Measurements from ENCODE around the gene ZDHHC18. TPM values are rescaled to one million over a fixed set of nuclear protein-coding genes. Genes with fewer than 3 reads are reported as not detected.
"Not testable (repeated sequence)": the region's sequence is repeated elsewhere in the genome, so short reads cannot be mapped to it uniquely, and the experiment has no call there.

The ZDHHC18 gene
- total RNA-seq, 4 donors from 2014 or later: 23.7 to 38.5 (median 31.4) TPM

DNA sequence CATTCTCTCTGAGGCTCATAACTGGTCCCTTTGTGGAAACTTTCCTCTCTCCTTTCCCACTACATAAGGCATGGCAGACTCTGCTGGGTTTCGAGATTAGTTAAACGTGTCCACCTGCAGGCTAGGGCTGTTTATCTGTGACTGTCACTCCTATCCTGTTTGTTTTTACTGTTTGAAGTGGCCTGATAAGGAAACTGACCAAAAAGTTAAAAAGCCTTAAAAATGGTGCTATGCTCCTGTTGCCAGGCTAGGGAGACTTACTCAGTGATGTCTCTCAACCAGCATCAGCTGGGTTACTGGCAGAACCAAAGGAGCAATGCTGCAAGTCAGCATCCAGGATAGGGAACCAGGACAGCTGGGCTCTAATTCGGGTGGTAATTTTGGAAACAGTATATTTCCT lies 34.9 kb upstream of the ZDHHC18 start:
- Histone ChIP-seq H3K27ac (no peak overlapping the region), H3K9me3 (no peaks in the 10 kb centered on the region), H3K4me3 (no peak overlapping the region), H3K4me1 (peaks cover 18% of the 10 kb centered on the region), H3K27me3 (no peaks in the 10 kb centered on the region), H3K36me3 (peaks cover 23% of the 10 kb centered on the region)
- no peak for DNase-seq (ENCODE audit: low spot score in 2 of 2)
- TF ChIP-seq EP300 (IDR thresholded peaks at IDR 0.05) (no peak), POLR2AphosphoS5 (IDR thresholded peaks at IDR 0.05) (no peak), POLR2A (IDR thresholded peaks at IDR 0.05) (no peak)
- TF ChIP-seq, protein P1, sequence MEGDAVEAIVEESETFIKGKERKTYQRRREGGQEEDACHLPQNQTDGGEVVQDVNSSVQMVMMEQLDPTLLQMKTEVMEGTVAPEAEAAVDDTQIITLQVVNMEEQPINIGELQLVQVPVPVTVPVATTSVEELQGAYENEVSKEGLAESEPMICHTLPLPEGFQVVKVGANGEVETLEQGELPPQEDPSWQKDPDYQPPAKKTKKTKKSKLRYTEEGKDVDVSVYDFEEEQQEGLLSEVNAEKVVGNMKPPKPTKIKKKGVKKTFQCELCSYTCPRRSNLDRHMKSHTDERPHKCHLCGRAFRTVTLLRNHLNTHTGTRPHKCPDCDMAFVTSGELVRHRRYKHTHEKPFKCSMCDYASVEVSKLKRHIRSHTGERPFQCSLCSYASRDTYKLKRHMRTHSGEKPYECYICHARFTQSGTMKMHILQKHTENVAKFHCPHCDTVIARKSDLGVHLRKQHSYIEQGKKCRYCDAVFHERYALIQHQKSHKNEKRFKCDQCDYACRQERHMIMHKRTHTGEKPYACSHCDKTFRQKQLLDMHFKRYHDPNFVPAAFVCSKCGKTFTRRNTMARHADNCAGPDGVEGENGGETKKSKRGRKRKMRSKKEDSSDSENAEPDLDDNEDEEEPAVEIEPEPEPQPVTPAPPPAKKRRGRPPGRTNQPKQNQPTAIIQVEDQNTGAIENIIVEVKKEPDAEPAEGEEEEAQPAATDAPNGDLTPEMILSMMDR (IDR thresholded peaks at IDR 0.05): no peak
- 72% methylated on average over 3 of the region's 3 CpGs for WGBS

DNA sequence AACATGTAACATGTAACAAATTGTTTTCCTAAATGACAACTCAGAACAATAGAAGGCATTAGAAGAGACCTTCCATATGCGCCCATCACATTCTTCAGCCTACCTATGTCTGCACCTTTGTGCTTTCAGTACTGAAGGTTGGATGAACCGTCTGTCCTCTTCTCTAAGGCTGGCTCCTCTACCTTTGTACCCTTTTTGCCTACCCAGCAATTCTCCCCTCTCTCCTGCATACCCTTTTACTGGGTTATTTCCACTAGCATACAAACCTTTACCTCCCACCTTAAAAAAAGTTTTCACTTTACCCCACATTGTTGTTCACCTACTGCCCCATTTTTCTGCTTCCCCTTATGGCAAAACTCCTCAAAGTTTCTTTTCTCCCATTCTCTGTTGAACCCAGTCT lies 33.6 kb upstream of the ZDHHC18 start:
- no peaks in the 10 kb centered on the region for H3K27me3 ChIP-seq
- no peaks in the 10 kb centered on the region for H3K9me3 ChIP-seq
- WGBS: 93% methylated on average over 2 of the region's 2 CpGs
- H3K27ac ChIP-seq: no peak overlapping the region
- no peak for TF ChIP-seq POLR2A (IDR thresholded peaks at IDR 0.05)
- TF ChIP-seq, protein P1 (IDR thresholded peaks at IDR 0.05): no peak
- no peak for TF ChIP-seq POLR2AphosphoS5 (IDR thresholded peaks at IDR 0.05)
- TF ChIP-seq EP300 (IDR thresholded peaks at IDR 0.05): no peak
- peaks cover 12% of the 10 kb centered on the region for H3K4me1 ChIP-seq
- H3K4me3 ChIP-seq: no peak overlapping the region
- peaks cover 27% of the 10 kb centered on the region for H3K36me3 ChIP-seq
- DNase-seq (ENCODE audit: low spot score in 2 of 2): no peak

DNA sequence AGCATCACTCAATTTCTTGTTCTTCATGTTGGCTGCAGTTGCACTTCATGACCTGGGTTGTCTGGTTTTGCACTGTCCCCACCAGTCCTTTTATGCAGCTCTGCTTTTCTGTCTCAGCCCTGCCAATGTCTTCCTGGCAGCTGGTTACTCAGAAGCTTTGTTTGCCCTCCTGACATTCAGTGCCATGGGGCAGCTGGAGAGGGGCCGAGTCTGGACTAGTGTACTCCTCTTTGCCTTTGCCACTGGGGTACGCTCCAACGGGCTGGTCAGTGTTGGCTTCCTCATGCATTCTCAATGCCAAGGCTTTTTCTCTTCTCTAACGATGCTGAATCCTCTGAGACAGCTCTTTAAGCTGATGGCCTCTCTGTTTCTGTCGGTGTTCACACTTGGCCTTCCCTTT lies 32.1 kb upstream of the ZDHHC18 start:
- Histone ChIP-seq H3K4me3 (no peak overlapping the region), H3K4me1 (peaks cover 13% of the 10 kb centered on the region), H3K27ac (no peak overlapping the region), H3K27me3 (no peaks in the 10 kb centered on the region), H3K9me3 (no peaks in the 10 kb centered on the region), H3K36me3 (peaks cover 27% of the 10 kb centered on the region)
- WGBS: 84% methylated on average over 5 of the region's 5 CpGs
- no peak for TF ChIP-seq EP300 (IDR thresholded peaks at IDR 0.05)
- DNase-seq (ENCODE audit: low spot score in 2 of 2): no peak

DNA sequence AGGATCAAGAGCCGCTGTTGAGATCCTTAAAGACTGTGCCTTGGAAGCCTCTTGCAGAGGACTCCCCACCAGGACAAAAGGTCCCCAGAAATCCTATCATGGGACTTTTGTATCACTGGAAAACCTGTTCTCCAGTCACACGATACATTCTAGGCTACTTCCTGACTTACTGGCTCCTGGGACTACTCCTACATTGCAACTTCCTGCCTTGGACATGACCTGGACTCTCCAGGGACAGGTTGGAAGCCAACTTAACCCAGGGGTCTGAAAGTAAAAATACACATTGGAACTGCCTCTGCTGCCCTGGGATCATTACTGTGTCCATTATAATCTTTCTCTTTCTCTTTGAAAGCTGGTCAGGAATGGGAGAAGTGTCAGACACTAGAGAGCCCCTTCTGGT lies 28.9 kb upstream of the ZDHHC18 start:
- Histone ChIP-seq H3K27me3 (no peaks in the 10 kb centered on the region), H3K4me1 (peaks cover 19% of the 10 kb centered on the region), H3K4me3 (no peak overlapping the region), H3K36me3 (peaks cover 27% of the 10 kb centered on the region), H3K27ac (no peak overlapping the region), H3K9me3 (no peaks in the 10 kb centered on the region)
- TF ChIP-seq POLR2AphosphoS5 (IDR thresholded peaks at IDR 0.05) (no peak), EP300 (IDR thresholded peaks at IDR 0.05) (no peak), POLR2A (IDR thresholded peaks at IDR 0.05) (no peak)
- TF ChIP-seq, protein P1 (IDR thresholded peaks at IDR 0.05): no peak
- 78% methylated on average over 2 of the region's 2 CpGs for WGBS
- DNase-seq (ENCODE audit: low spot score in 2 of 2): no peak

DNA sequence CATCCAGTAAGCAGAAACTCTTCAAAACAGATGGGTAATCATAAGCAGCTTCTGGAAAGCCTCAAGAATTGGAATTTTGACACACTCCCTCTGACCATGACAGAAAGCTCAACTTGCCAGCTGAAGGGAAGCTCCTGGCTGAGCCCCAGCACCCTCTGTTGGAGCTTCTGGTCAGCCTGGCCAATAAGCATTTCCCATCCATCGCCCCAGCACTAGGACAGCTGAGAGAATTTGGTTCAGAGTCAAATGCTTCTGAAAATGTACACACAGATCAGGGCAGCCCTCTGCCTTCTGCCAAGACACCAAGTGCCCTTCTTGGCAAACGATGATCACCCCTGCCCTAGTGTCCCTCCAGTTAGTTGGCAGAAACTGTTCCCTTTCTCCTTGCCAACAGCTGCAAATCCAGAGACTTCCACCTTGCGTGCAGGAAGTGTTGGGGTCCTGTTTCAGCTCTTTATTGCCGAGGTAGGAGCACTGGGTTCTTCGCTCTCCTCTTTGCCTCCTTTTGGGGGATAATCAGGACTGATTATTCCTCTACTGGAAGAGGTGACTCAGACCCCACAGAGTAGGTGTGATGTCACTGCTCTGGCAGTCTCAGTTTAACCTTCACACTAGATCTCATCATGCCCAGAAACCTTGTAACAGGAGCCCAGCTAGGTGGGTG lies 26.9 kb upstream of the ZDHHC18 start:
- Histone ChIP-seq H3K27me3 (no peaks in the 10 kb centered on the region), H3K36me3 (peaks cover 12% of the 10 kb centered on the region), H3K4me1 (peaks cover 19% of the 10 kb centered on the region), H3K4me3 (peak overlapping the region; percentile 9), H3K9me3 (no peaks in the 10 kb centered on the region), H3K27ac (peak overlapping the region; percentile 54)
- DNase-seq (ENCODE audit: low spot score in 2 of 2): no peak
- TF ChIP-seq POLR2AphosphoS5 (IDR thresholded peaks at IDR 0.05) (no peak), POLR2A (IDR thresholded peaks at IDR 0.05) (no peak), EP300 (IDR thresholded peaks at IDR 0.05) (no peak)
- TF ChIP-seq, protein P1 (IDR thresholded peaks at IDR 0.05): no peak
- WGBS: 49% methylated on average over 5 of the region's 5 CpGs

DNA sequence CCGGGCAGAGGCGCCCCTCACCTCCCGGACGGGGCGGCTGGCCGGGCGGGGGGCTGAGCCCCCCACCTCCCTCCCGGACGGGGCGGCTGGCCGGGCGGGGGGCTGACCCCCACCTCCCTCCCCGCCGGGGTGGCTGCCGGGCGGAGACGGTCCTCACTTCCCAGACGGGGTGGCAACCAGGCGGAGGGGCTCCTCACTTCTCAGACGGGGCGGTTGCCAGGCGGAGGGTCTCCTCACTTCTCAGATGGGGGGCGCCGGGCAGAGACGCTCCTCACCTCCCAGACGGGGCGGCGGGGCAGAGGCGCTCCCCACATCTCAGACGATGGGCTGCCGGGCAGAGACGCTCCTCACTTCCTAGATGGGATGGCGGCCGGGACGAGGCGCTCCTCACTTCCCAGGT lies 22.6 kb upstream of the ZDHHC18 start:
- not testable (repeated sequence) for H3K36me3 ChIP-seq; DNase-seq (ENCODE audit: low spot score in 2 of 2); H3K27ac ChIP-seq; H3K9me3 ChIP-seq; H3K27me3 ChIP-seq; H3K4me3 ChIP-seq
- 93% methylated on average over 8 of the region's 36 CpGs for WGBS
- peaks cover 21% of the 10 kb centered on the region for H3K4me1 ChIP-seq

Measured in suprapubic skin (tissue), 4 donors.